ENCODE results near the gene ZIC2.
"Not testable (repeated sequence)": the region's sequence is repeated elsewhere in the genome, so short reads cannot be mapped to it uniquely, and the experiment has no call there.

ZIC2 gene

DNA sequence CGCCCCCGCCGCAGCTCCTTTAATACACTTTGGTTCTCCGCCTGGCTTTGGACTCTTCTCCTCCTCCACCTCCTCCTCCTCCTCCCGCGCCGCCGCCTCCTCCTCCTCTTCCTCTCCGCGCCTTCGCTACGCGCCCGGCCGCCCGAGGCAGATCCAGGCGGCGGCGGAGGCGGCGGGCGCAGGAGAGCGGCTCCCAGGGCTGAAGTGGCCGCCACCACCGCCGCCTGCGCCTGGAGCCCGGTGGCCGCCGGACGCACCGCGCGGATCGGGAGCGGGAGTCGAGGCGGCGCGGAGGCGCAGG lies at the start of gene ZIC2:
ZIC2 (plus strand) TSS at position 50 of the 301 bp plus-strand sequence. CDS start 281 bp downstream, outside the sequence.
- no peak for DNase-seq

DNA sequence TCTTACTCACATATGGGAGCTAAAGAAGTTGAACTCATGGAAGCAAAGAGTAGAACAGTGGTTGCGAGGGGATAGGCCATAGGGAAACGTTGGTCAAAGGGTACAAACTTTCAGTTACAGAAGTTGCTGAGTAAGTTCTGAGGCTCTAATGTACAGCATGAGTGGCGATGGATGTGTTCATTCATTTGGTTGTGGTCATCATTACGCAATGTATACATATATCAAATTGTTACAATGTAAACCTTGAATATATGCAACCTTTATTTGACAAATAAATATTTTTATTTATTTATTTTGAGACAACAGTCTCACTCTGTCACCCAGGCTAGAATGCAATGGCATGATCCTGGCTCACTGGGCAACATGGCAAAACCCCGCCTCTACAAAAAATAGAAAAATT lies 48.7 kb upstream of the ZIC2 start:
- DNase-seq = no peak

DNA sequence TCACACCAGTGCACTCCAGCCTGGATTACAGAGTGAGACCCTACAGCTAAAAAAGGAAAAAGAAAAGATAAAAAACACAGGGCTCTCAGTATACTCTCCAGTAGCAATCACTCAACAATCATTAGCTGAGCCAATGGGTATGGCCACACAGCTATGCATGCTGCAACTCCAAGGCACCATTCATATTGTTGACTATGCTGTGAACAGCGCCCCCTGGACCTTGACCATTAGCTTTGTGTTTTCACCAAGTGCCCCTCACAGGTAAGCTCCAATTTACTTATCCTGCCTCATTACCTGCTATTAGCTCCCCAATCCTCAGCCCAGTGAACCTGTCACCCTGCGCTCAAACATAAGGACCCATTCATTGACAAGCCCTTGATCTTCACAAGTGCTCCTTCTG lies 45.8 kb upstream of the ZIC2 start:
- DNase-seq = no peak

DNA sequence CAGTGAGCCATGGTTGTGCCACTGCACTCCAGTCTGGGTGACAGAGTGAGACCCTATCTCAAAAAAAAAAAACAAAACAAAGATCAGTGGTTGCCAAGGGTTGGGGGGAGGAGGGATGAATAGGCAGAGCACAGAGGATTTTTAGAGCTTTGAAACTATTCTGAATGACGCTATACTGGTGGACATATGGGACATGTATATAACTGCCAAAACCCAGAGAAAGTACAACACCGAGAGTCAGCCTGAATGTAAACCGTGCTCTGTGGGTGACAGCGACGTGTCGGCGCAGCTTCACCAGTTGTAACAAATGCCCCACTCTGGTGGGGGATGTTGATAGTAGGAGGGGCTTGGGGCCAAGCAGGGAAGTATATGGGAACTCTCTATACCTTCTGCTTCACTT lies 42.9 kb upstream of the ZIC2 start:
- no peak for DNase-seq

DNA sequence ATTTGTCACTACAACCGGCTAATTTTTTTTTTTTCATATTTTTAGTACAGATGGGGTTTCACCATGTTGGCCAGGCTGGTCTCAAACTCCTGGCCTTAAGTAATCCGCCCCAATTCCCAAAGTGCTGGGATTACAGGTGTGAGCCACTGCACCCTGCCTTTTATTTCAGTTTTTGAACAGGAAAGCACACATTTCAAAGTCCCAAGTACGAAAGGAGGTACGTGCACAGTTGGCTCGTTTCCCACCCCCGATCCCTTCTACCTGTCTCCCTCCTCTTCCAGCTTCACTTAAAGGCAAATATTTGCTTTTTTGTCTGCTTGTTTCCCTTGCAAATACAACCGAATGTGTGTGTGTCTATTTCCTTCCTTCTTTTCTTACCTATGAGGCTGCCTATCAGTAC lies 40.5 kb upstream of the ZIC2 start:
- DNase-seq = no peak

DNA sequence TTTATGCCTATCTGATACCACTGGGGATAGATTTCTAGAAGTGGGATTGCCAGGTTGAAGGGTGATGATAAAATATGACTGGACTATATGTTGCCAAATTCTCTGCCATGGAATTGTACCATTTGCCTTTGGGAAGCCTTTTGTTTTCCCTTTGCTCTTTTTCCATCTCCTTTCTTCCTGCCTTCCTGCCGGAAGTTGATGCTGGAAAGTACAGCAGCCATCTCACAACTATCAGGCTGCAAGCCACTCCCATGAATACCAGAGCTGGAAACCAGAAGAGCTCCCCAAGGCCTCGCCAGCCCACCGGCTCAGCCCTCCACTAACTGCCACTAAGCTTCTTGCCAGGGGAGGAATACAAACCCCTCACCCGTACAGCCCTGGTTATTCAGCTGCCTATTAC lies 39.7 kb upstream of the ZIC2 start:
- no peak for DNase-seq

DNA sequence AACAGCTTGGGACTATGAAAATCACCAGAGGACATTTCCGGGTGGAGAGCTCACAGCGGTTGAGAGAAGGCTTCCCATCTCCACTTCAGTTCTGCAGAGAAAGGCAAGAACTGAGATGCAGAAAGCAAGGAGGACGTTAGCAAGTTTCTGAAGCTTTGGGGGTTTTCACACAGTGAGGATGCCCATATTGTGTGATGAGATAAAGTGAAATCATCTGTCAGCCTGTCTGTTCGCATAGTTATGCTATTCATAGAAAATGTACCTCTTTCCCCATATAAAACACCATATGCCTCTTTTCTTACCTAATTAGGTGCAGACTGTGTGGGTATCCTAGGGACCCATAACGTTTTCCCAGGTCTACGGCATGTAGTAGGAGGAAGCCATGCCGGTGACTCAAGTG lies 37.5 kb upstream of the ZIC2 start:
- DNase-seq = no peak

DNA sequence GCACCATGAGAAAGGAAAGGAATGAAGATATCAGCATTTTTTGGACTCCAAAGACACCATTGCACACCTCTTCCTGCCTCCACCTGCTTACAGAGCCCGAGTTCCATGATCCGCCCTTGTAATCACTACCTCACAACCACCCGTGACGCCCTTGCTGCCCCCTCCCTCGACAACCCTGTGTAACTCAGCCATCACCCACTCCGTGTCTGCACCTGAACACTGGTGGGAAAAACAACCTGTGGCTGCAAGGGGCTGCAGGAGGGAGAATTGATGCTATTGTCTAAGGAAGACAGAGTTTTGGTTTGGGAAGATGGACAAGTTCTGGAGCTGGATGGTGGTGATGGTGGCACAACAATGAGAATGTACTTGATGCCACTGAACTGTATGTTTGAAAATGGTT lies 37.0 kb upstream of the ZIC2 start:
- DNase-seq = no peak

DNA sequence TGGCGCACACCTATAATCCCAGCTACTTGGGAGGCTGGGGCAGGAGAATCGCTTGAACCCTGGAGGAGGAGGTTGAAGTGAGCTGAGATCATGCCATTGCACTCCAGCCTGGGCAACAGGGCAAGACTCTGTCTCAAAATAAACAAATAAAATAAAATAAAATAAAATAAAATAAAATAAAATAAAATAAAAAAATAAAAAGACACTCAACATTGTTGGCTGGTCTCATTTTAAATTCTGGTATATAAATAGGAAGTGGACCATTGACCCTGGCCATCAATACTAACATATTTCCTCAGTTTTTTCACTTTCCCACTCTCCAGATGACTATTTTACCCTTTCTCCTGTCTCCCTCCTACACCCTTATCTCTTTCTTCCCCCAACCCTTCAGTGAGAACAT lies 36.1 kb upstream of the ZIC2 start:
- not testable (repeated sequence) for DNase-seq

DNA sequence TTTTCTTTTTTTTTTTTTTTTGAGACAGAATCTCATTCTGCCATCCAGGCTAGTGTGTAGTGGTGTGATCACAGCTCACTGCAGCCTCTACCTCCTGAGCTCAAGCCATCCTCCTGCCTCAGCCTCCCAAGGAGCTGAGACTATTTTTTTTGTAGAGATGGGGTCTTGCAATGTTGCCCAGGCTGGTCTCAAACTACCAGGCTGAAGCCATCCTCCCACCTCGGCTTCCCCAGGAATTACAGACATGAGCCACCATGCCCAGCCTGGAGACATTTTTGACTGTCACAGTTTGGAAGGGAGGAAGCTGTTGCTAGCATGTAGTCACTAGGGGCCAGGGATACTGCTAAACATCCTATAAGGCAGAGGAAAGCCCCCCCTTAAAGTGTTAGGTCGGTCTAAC lies 33.9 kb upstream of the ZIC2 start:
- DNase-seq = no peak

DNA sequence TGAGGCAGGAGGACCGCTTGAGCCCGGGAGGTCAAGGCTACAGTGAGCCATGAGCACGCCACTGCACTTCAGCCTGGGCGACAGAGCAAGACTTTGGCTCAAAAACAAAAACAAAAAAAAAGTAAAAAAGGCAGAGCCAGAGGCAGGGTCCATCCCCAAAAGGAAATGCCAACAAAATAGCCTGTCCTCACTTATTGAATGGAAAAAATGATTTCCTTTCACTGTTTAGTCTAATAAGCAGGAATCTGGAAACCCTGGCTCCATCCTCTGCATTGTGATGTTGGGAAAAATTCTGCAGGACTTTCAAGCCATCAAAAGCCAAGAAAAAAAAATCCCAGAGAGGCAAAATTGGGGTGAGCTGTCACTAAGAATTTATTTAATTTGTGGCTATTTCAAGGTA lies 33.2 kb upstream of the ZIC2 start:
- no peak for DNase-seq

DNA sequence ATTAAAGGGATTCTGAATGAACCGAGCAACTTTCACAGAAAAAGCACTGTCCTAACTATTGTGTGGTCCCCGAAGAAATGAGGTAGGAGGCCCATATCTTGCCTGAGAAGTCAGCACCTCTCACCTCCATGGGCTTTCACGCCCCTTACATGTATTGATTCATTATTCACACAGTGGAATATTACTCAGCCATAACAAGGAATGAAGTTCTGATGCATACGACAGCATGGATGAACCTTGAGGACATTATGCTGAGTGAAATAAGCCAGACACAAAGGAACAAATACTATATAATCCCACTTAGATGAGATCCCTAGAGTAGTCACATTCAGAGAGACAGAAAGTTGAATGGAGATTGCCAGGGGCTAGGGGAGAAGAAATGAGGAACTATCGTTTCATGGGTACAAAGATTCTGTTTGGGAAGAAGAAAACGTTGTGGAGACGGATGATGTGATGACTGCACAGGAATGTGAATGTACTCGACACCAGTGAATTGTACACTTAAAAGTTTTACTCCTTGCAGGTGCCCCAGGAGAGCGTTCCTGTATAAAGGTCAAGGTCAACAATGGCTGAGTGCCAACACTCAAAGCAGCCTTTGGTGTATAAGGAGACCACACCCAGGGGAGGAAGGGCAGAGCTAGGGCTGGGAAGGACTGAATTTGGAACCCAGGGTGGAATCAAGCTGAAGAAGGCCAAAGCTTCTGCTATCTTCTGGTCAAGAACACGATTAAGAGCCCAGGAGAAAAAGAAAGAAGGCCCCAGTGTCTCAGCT lies 32.5 kb upstream of the ZIC2 start:
- no peak for DNase-seq

DNA sequence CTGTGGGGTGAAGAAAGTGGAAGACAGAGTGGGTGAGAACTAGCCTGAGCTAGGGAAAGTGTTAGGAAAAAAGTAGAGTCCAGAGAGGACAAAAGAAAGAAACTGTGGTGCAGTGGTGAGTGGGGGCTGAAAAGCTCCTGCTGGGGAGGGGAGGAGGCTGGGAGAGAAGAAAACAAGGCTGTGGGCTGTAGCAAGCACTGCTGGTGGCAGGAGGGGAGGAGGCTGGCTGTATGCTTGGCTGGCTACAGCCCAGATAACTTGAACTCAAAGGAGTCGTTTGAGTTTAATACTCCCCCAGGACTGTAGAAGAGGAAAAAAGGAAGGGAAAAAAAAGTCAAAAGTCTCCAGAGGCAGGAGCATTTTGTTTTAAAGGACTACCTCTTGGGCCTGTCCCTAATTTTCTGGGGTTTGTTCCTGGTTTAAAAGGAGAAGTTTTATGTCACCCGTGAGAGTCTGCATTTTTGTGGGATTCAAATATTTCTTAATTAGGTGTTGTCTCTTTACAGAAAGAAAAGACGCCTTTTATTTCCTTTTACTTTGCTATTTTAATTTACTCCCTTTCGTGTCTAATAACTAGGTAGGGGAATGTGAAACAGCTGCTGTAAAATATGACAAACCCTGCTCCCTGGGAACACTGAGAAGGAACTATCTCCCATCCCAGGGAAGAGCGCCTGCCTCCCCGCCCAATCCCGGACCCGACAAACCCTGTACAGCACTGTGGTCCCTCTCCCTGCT lies 31.7 kb upstream of the ZIC2 start:
- DNase-seq = no peak

DNA sequence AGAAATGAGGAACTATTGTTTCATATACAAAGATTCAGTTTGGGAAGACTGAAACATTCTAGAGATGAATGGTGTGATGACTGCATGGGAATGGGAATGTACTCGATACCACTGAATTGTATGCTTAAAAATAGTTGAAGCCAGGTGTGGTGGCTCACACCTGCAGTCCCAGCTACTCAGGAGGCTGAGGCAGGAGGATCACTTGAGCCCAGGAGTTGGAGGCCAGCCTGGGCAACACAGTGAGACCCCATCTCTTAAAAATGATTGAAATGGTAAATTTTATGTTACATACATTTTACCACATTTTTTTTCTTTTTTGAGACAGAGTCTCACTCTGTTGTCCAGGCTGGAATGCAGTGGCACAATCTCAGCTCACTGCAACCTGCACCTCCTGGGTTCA lies 29.9 kb upstream of the ZIC2 start:
- DNase-seq = not testable (repeated sequence)

DNA sequence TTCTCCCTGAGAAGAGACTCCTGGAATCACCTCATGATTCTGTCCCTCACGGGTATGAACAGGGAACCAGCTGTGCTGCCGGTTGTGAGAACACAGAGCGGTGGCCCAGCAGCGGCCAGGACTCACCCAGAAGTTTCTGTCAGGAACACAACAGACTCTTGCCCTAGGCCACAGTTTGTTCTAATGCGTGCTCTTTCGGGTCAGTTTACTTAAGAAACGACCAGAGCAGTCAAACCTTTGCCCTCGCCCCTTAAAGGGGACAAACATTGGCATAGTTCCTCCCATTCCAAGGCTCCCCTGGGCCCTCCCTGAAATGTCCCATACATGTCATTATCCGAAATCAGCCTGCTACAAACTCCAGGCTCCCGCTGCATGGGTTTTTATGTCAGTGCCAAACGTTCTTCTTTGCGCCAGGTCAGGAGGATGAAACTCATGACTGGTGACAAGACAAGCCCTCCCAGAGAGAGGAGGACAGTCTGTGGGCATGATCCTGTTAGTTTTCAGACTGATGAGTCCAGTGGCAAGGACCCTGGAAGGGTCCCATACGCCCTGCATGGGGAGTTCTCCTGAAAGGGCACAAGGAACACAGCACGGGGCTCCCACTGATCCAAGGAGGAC lies 28.3 kb upstream of the ZIC2 start:
- no peak for DNase-seq

DNA sequence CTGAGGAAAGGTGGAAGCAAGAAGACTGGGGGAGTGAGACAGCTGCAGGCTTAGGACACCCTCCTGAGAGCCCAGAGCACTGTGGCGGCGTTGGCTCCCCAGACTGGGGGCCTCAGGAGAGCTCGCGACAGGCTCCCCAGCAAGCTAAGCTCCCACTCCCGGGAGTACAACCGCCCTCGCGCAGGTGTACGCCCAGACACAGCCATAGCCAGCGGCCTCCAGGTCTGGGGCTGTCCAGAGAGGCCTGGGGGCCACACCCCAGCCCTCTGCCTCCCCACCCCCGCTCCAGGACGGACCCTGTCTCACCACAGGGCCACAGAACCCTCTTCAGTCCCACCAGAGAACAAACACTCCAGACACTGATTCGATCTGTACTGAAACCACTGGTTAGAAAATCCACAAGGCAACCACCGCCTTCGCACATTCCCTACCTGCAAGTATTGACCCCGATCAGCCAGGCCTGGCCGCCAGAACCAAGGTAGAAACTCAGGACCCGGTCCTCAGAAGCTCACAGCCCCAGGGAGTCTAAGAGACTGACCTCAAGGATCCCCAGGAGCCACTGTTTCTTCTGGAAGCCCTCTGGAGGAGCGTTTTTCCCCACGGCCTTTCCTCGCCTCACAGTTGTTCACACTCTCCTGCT lies 26.4 kb upstream of the ZIC2 start:
- DNase-seq = no peak

DNA sequence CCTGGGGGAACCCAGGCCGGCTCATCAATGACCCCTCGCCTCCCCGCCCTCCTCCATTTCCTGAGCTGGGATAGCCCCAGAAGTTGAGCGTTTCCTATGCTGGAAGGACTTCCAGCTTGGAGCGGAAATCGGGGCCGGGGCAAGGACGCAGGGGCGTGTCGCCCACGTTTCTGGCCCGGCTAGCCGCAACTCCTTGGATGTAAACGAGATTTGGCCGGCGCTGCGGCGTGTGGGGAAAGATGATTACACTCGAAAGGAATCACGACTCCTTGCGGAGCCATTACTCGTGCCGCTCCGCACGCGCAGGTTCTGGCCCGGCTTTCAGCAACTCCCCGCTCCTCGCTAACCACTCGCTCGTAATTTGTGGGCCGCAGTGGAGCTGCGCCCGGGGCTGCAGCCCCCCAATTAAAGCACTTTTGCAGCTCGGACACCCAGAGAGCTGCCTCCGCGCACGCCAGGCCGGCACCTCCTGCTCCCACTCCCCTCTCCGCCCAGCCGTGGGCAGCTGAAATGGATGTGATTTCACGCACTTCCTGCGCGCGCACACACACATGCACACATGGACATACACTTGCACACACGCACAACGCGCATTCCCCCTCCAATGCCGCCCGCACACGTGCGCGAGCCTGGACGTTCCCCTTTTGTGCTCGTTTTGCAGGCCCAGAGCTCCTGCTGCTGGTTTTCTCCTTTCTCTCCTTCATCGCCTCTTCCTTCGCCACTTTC lies 25.7 kb upstream of the ZIC2 start:
- peak; percentile 84 for DNase-seq

DNA sequence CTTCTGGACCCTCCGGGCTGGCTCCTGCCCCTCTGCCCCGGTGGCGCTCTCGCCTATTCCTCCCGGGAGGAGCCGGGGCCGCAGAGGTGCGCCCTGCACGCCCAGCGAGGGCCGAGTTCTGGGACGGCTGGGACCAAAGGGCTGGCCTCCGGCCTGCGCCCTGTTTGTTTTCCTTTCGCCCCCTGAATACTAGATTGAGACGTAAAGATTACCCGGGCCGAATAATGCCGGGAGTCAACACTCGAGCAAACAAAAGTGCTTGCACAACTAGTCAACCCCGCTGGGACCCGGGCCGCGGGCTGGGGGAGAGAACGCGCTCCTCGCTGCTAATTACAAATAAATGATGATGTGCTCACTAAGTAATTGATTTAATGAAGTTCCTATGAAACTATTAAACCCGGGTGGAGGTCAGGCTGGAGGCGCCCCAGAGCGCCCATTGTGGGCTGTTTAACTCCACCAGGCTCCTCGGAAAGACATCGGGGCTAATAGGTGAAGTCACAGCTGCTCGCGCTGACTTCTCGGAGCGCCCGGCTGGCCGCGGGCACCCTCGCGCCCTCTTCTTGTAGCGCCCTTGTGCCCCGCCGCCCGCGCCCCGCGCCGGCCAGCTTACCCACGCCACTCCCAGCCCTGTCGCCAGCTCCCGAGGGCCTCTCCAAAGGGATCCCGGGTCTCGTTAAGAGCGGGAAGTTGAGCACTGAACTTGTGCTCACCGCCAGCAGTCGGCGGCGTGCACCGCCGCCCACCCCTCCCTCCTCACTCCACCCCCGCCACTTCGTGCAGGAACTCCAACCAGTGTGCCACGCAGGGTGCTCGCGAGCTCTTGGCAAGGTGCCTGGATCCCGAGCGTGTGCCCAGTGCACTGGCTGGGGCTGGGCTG lies 24.9 kb upstream of the ZIC2 start:
- DNase-seq = no peak

DNA sequence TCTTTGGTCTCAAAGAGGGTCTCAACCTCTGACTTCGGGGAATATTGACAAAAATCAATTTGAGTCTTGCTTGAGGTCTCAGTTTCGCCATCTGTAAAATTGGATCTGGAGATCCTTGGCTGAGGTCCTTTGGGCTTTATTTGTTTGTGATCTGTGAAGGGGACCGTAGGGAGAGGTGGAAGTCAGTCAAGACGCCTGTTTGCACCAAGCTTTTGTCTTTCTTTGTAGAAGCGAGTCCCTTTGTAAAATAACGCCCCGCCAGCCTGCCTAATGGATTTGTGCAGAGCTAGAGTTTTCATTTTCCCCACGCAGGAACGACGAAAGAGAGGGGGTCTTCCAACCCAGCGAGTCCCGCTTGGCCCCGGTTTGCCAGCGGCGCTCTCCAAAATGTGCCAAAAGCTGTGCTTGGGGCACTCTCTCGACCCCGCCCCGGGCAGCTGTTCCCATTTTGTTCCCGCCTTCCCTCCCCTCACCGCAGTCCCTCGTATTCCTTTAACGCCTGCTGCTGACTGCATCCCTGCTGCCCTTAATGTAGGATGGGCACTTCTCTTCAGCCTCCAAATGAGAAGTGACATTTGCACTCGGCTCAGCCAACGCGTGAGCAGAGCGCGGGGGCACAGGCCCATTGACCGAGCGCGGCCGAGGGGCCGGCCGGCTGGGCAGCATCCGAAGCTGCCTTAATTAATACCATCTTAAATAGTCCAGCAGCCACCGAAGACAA lies 23.0 kb upstream of the ZIC2 start:
- DNase-seq = no peak

DNA sequence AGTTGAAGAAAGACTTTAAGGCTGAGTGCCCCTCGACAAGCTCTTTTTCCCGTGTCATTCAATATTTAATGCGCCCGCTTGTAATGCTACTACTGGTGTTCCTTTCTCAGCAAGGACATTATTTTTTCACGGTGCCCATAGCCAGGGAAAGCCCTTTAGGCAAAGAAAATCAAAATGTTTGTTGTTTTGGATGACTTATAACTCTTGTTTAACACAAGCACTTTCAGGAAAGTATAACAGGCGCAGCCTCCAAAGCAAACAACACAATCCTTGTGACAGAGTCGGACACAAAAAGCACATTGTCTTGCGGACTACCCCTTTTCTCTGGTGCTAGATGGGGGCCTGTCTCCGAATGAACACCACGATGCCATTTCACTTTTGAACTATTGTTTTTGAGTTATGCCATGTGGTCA lies 22.5 kb upstream of the ZIC2 start:
- DNase-seq = no peak

DNA sequence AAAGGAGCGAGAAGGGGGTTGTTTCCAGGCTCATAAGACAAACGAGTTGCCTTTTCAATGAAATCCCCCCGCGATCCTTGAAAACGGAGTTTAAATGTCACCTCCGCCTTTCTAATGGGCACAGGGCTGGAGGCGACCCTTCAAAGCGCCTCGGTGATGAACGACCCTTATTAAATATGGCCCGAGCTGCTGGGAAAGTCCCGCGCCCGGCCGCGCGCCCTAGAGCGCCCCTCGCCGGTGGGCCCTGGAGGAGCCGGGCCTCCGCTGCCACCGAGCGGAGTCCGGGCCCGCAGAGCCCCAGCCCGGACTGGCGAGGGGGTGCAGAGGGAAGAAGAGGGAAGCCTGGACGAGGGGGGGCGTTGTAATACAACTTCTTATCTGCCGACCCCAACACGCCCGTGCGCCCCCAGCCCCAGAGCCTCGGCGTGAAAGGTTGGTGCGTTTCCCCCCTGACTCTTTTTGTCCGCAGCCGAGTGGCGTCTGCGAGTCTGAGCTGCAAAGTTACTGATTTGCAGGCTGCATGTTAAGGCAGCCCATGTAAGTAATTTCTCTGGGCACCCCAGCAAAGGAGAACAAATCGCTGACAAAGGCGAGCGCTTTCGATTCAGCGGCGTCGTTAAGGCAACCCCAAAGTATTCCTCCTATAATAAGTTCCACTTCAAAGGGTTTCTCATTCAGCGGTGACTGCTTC lies 21.9 kb upstream of the ZIC2 start:
- no peak for DNase-seq

Data from right hindlimb (tissue), 1 donor.